ES-I3 (cell line): Measurements from ENCODE around the gene CHRNA1.
"Not testable (repeated sequence)": the region's sequence is repeated elsewhere in the genome, so short reads cannot be mapped to it uniquely, and the experiment has no call there.

Source experiments
- H3K36me3 ChIP-seq: 2 replicates; pipeline ENCODE4 v1.6.1; 2013; ENCODE audit warnings: mild to moderate bottlenecking, low read length, control low read depth, moderate library complexity; ENCODE audit not compliant: insufficient read depth
- H3K4me1 ChIP-seq: 2 replicates; pipeline ENCODE4 v1.6.1; 2013; ENCODE audit warnings: mild to moderate bottlenecking, control low read depth, low read length; ENCODE audit not compliant: insufficient read depth
- H3K9ac ChIP-seq: 2 replicates; pipeline ENCODE4 v1.6.1; 2013; ENCODE audit warnings: low read depth, mild to moderate bottlenecking, low read length, moderate library complexity
- H3K9me3 ChIP-seq: 2 replicates; pipeline ENCODE4 v1.6.1; 2013; ENCODE audit warnings: mild to moderate bottlenecking, low read length, moderate library complexity; ENCODE audit not compliant: control insufficient read depth, insufficient read depth

Gene CHRNA1

DNA sequence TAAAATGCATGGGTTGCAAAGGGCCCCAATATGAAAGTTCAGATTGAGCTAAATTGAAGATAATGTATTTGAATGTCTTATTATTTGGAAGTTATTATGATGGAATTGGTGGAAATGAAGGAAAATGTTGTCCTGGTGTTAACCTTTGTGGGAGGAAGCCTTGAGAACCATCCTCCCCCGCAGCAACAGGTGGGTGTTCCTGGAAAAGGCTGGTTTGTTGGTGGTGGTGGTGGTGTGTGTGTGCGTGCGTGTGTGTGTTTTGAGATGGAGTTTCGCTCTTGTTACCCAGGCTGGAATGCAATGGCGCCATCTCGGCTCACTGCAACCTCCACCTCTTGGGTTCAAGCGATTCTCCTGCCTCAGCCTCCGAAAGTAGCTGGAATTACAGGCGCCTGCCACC lies 36.2 kb downstream of the CHRNA1 start:
- no peaks in the 10 kb centered on the region for H3K4me1 ChIP-seq
- H3K9me3 ChIP-seq, result no peaks in the 10 kb centered on the region
- no peak overlapping the region for H3K9ac ChIP-seq
- no peaks in the 10 kb centered on the region for H3K36me3 ChIP-seq

- no peaks in the 10 kb centered on the region for H3K4me1 ChIP-seq
Observed at GRCh38 chr2:174726212-174726611, 38.1 kb downstream of the CHRNA1 start.

GRCh38 chr2:174722942-174723592 lies 41.2 kb downstream of the CHRNA1 start:
- no peaks in the 10 kb centered on the region for H3K9me3 ChIP-seq
- no peak overlapping the region for H3K9ac ChIP-seq
- no peaks in the 10 kb centered on the region for H3K4me1 ChIP-seq
- no peaks in the 10 kb centered on the region for H3K36me3 ChIP-seq

More at GRCh38 chr2:174726212-174726611, 38.1 kb downstream of the CHRNA1 start:
- no peaks in the 10 kb centered on the region for H3K36me3 ChIP-seq
- H3K9ac ChIP-seq, result no peak overlapping the region
- H3K9me3 ChIP-seq, result no peaks in the 10 kb centered on the region

GRCh38 chr2:174719016-174719415 lies 45.3 kb downstream of the CHRNA1 start:
- no peaks in the 10 kb centered on the region for H3K36me3 ChIP-seq
- no peaks in the 10 kb centered on the region for H3K4me1 ChIP-seq
- H3K9ac ChIP-seq, result no peak overlapping the region
- no peaks in the 10 kb centered on the region for H3K9me3 ChIP-seq

DNA sequence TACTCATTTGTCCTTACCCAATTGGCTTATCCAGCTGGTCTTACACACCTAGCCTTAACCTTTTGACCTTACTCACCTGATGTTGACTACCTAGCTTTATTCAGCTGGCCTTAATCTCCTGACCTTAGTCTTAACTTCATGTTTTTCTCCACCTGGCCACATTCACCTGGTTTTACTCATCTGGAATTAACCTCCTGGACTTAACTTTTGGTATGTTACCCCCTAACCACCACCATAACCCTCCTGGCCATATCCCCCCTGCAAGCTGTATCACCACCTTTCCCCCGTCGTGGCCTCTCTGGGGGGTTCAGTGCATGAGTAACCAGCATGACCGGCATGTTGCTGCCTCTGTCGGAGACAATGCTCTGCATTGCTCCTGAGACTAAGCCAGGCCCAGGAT lies 45.7 kb downstream of the CHRNA1 start:
- Histone ChIP-seq H3K36me3 (no peaks in the 10 kb centered on the region), H3K9me3 (no peaks in the 10 kb centered on the region), H3K4me1 (no peaks in the 10 kb centered on the region), H3K9ac (no peak overlapping the region)

- Histone ChIP-seq H3K9me3 (no peaks in the 10 kb centered on the region), H3K4me1 (no peaks in the 10 kb centered on the region), H3K9ac (no peak overlapping the region), H3K36me3 (no peaks in the 10 kb centered on the region)
Observed at GRCh38 chr2:174717916-174718315, 46.4 kb downstream of the CHRNA1 start.

DNA sequence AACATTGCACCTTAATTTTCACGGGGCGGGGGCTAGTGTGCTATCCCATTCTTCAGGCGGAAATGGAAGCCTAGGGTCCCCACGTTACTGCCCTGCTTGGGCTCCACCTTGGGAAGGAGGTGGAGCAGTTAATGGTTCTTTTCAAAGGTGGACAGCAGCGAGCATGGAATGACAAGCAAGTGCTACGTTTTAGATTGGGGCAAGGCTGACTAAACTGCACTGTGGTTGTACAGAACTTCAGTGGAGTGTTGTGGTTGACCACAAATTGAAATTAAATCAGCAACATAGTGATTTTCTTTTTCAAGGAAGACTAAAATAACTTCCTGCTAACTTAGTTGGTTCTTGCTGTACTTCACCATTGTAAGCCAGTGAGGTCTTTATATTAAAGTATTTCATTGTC lies 47.0 kb downstream of the CHRNA1 start:
- no peak overlapping the region for H3K9ac ChIP-seq
- no peaks in the 10 kb centered on the region for H3K4me1 ChIP-seq
- H3K36me3 ChIP-seq, result no peaks in the 10 kb centered on the region
- no peaks in the 10 kb centered on the region for H3K9me3 ChIP-seq

- no peaks in the 10 kb centered on the region for H3K4me1 ChIP-seq
- no peaks in the 10 kb centered on the region for H3K9me3 ChIP-seq
- no peak overlapping the region for H3K9ac ChIP-seq
- no peaks in the 10 kb centered on the region for H3K36me3 ChIP-seq
Observed at GRCh38 chr2:174716785-174717184, 47.5 kb downstream of the CHRNA1 start.

GRCh38 chr2:174713686-174714085 lies 50.6 kb downstream of the CHRNA1 start:
- Histone ChIP-seq H3K9me3 (no peaks in the 10 kb centered on the region), H3K9ac (no peak overlapping the region), H3K36me3 (no peaks in the 10 kb centered on the region)

DNA sequence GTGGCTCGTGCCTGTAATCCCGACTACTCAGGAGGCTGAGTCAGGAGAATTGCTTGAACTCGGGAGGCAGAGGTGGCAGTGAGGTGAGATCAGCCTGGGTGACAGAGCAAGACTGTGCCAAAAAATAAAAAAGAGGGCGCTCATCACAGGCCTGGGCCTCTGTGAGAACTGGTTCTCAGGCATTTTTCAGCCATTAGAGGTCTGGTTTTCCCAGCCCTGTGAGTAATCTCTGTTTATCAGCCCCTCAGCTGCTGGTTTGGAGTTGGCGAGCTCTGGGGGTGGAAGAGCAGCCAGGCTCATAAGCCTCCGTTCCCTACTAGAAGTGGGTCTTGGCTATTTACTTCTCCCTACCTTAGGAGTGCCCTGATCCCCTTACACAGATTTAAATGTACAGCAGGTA lies 53.1 kb downstream of the CHRNA1 start:
- Histone ChIP-seq H3K9me3 (no peaks in the 10 kb centered on the region), H3K9ac (no peak overlapping the region), H3K36me3 (no peaks in the 10 kb centered on the region), H3K4me1 (no peaks in the 10 kb centered on the region)

More at GRCh38 chr2:174713686-174714085, 50.6 kb downstream of the CHRNA1 start:
- H3K4me1 ChIP-seq, result no peaks in the 10 kb centered on the region

DNA sequence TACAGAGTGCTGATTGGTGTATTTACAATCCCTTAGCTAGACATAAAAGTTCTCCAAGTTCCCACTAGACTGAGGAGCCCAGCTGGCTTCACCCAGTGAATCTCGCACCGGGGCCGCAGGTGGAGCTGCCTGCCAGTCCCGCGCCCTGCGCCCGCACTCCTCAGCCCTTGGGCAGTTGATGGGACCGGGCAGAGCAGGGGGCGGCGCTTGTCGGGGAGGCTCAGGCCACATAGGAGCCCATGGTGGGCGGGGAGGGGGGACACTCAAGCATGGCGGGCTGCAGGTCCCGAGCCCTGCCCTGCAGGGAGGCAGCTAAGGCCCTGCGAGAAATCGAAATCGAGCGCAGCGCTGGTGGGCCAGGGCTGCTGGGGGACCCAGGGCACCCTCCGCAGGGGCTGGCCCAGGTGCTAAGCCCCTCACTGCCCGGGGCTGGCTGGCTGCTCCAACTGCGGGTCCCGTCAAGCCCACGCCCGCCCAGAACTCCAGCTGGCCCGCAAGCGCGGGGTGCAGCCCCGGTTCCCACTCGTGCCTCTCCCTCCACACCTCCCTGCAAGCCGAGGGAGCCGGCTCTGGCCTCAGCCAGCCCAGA lies 54.8 kb downstream of the CHRNA1 start:
- H3K4me1 ChIP-seq, H3K9ac ChIP-seq, H3K36me3 ChIP-seq, H3K9me3 ChIP-seq: not testable (repeated sequence)

DNA sequence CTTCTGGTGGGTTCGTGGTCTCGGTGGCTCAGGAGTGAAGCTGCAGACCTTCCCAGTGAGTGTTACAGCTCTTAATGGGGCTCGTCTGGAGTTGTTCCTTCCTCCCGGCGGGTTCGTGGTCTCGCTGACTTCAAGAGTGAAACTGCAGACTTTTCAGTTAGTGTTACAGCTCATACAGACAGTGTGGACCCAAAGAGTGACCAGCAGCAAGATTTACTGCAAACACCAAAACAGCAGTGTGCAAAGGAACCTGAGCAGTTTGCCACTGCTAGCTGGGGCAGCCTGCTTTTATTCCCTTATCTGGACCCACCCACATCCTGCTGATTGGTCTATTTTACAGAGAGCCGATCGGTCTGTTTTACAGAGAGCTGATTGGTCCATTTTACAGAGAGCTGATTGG lies 55.6 kb downstream of the CHRNA1 start:
- Histone ChIP-seq H3K36me3 (no peaks in the 10 kb centered on the region), H3K9ac (no peak overlapping the region), H3K9me3 (no peaks in the 10 kb centered on the region), H3K4me1 (no peaks in the 10 kb centered on the region)

DNA sequence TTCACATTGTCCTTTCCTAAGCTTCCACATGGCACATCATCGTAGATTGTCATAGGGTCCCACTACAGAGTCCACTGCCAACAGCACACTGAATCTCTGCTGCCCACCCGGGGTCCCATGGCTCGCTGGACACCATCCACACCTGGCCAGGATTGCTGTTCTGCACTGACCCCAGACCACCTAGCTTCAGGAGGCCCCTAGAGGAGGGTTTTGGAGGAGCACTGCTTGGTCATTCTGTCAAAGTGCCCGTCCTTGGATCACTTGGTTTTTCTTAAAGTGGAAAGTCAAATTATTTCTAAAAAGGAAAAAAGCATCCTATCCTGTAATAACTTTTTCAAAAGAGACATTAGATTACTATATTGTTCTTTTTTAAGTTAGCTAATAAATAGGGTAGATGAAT lies 59.0 kb downstream of the CHRNA1 start:
- no peaks in the 10 kb centered on the region for H3K9me3 ChIP-seq

DNA sequence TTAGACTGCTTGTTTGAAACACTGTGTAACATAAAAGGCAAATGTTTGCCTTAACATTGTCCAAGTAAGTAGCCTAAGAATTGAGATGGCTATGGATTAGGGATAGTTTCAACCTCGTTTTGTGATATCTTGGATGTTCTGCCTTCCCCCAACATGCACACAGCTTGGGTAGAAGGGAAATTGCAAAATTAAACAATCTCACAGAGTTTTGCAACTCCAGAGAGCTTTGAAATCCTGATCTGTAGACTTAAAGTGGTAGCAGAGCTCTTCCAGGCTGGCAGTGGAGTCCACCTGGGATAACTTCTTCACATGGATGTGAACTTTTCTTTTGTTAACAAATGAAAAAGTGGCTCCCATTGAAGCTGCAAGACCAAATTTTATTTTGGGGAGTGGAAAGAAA lies 59.6 kb downstream of the CHRNA1 start:
- no peaks in the 10 kb centered on the region for H3K36me3 ChIP-seq
- no peak overlapping the region for H3K9ac ChIP-seq
- H3K4me1 ChIP-seq, result no peaks in the 10 kb centered on the region
- H3K9me3 ChIP-seq, result no peaks in the 10 kb centered on the region

More for the DNA sequence above, 59.0 kb downstream of the CHRNA1 start:
- no peaks in the 10 kb centered on the region for H3K36me3 ChIP-seq
- no peak overlapping the region for H3K9ac ChIP-seq
- H3K4me1 ChIP-seq, result no peaks in the 10 kb centered on the region

DNA sequence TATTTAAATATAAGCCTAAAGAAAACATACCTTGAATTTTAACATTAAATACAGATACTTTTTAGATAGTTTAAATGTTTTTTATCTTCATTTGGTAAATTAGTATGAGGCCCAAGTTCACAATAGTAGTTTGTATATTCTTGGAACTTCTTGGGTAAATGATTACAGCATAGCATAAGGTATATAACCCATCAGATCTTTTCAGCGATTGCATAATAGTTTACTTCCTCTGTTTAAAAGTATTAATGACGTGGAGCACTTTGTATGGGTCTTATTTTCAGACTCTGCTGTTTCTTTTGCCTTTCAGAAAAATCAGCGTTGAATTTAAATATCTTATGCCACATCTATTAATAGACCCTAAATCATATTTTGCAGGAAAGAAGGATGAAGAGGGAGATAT lies 60.2 kb downstream of the CHRNA1 start:
- Histone ChIP-seq H3K4me1 (no peaks in the 10 kb centered on the region), H3K36me3 (no peaks in the 10 kb centered on the region), H3K9me3 (no peaks in the 10 kb centered on the region), H3K9ac (no peak overlapping the region)
